PC-3 (cell line): ENCODE results near the gene MAFF.

Experiments used
- CTCF ChIP-seq: fragments of 300-600 bp; sonication (generic); conservative IDR thresholded peaks from 2 replicates; pipeline ENCODE4 v1.5.1; 2017; ENCODE audit warnings: antibody characterized with exemption, low read depth, mild to moderate bottlenecking, low read length
- EZH2 ChIP-seq: fragments of 300-600 bp; sonication (generic); IDR thresholded peaks from one replicate; pipeline ENCODE4 v1.6.1; 2017; ENCODE audit warnings: antibody characterized with exemption, mild to moderate bottlenecking, low read length; ENCODE audit not compliant: unreplicated experiment
- EZH2phosphoT487 ChIP-seq: fragments of 300-600 bp; sonication (generic); IDR thresholded peaks from 2 replicates; pipeline ENCODE4 v1.6.1; 2018; ENCODE audit warnings: mild to moderate bottlenecking, antibody characterized with exemption, low read length, borderline replicate concordance

DNA sequence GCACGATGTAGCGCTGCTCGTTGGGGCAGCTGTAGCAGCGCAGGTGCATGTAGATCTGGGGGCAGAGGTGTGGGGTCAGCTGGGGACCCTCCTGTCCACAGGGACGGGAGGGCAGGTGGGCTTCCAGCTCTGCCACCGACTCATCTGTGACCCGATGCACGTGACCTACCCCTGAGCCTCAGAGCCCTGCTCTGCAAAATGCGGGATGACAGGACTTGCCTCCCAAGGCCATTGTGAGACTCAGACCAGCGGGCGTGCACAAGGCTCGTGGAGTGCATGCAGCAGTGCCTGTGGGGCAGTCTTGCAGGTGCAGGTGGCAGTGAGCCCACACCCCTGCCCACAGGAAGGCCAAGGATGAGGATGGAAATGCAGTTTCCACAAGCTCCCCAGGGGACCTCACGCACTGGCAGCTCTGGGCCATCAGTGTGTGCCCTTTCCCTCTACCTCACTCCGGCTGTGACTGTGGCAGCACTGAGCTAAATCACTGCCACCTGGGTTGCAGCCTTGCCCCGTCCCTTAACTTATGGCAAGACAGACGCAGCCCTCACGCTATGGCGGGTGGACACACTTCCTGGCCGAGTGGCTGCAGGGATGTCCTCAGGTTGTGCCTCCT lies 44.4 kb downstream of the MAFF start:
- TF ChIP-seq CTCF, result no peak
- TF ChIP-seq EZH2, result no peak
- no peak for TF ChIP-seq EZH2phosphoT487
